Stimulated activated CD4-positive, alpha-beta T cell treated with anti-CD3 and anti-CD28 coated beads, Interleukin-2, amount 100 ng/mL, for 4 hours (primary cell): ENCODE results near the gene AMOTL2.

Source experiments
- DNase-seq: peaks from one replicate; pipeline ENCODE4 v3.0.0-alpha.2; 2020; ENCODE audit warnings: low read depth

AMOTL2 gene

DNA sequence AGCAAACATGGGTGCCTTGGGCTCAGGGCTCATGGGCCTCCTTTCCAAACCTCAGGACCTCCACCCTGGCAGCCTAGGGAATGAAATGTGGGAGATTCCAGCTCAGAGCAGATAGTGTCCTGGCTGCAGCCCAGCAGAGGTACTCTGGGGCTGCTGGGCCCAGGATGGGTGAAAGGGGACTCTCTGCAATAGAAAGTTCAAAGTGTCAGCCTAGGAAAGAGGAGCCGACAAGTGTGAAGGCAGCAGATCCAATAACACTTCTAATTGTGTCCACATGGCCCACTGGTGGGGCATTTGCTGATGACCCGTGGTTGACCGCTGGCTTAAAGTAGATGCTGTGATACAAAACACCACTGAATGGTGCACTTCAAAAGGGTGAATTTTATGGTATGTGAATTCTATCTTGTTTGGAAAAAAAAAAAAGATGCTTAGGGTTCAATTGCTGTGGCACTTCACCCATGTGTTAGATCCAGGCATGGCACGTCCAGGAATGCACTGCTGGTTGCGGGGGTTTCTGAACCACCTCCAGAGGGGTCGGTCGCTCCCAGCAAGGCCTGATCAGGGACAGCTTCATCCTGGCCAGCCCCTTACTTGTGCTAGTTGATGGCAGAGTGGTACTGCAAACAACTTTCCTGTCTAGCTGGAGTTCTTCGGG lies 20.9 kb downstream of the AMOTL2 start:
- no peak for DNase-seq

GRCh38 chr3:134352031-134352671 lies 22.1 kb downstream of the AMOTL2 start:
- no peak for DNase-seq

DNA sequence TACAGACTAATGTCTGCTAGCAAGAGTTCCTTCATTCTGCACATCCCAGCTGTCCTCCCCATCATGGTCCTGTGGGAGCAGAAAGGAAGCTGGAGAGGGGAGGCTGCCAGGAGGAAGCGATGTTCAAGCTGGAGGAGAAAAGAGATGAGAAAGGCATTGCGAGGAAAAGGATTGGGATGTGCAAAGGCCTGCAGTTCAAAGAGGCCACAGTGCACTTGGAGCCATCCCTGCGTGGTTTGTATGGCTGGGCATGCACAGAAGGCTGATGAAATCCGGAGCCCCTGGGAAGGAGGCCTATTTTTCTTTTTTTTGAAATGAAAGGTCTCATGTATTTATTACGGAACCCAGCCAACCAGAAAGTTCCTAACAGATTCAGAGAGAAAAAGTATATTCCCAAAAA lies 22.8 kb downstream of the AMOTL2 start:
- DNase-seq = no peak

DNA sequence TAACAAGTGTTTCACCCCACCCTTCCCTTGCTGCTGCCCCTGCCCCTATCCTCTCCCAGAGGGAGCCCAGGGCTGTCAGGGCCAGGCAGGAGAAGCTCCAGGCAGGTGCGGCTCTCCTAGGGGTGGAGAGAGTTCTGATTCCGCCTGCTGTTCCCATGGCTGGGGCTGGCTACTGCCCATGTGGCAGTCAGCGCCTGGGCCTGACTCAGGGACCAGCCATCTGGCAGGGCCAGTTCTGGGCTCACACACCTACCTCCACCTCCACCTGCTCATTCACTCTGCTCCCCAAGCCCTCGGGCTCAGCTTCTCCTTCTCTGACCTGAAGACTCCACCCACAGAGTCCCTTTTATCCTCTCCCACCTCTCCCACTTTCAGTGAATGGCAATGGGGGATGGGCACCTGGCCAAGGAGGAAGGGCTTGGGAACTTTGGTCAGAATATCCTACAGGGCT lies 23.4 kb downstream of the AMOTL2 start:
- no peak for DNase-seq

GRCh38 chr3:134350266-134350665 lies 24.0 kb downstream of the AMOTL2 start:
- DNase-seq = no peak

- DNase-seq = no peak
These were observed 25.7 kb downstream of the AMOTL2 start for GRCh38 chr3:134348524-134348923.

- no peak for DNase-seq
These were observed 26.7 kb downstream of the AMOTL2 start for GRCh38 chr3:134347551-134347950.

- no peak for DNase-seq
These were observed 27.5 kb downstream of the AMOTL2 start for GRCh38 chr3:134346744-134347143.

DNA sequence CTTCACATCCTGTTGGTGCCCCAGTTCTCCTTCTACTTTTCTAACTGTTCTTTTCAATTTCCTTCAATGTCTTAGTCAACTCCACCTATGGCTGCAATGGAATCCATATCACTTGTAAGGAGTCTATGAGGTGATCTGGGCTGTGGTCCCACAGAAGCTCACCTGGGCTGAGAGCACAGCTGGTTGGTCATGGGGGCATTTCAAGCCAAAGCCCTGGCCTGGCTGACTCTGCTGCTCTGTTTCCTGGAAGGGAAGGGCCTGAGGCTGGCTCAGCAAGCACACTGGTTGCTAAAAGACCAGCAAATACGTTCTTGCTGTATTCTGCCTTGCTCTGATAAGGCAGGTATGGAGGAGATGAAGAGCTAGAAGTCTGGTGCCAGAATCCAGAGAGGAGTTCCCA lies 29.0 kb downstream of the AMOTL2 start:
- DNase-seq = no peak

- DNase-seq = no peak
These were observed 29.7 kb downstream of the AMOTL2 start for GRCh38 chr3:134344560-134344959.

DNA sequence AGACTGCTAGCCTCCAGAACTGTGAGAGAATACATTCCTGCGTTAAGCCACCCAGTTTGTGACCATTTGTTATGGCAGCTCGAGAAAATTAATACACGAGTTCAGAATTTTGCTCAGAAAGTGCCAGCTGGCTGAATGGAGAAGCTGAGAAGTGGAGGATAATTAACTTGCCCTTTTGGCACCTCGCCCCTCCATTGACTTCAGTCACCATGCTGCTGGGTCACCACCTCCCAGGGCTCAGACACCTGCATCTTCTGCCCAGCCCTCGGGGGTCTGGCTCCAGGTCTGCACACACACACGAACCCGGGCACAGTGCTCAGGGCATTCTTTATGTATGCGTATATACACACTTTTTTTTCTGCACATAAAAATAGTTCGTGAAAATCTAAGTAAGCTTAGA lies 32.0 kb downstream of the AMOTL2 start:
- DNase-seq = no peak

DNA sequence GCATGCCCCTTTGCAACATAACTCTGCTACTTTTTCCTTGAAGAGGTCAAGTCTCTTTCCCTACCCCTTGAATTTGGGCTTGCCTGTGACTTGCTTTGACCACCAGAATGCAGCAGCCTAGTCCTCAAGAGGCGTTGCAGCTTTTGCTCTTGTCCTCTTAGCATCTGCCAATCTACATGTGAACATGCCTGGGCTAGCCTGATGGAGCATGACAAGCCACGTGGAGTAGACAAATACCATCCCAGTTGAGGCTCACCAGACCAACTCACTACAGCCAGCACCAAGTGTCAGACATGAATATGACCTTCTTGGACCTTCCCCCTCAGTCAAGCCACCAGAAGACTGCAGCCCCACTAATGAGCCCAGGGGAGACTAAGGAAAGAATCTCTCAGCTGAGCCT lies 32.9 kb downstream of the AMOTL2 start:
- DNase-seq = no peak

DNA sequence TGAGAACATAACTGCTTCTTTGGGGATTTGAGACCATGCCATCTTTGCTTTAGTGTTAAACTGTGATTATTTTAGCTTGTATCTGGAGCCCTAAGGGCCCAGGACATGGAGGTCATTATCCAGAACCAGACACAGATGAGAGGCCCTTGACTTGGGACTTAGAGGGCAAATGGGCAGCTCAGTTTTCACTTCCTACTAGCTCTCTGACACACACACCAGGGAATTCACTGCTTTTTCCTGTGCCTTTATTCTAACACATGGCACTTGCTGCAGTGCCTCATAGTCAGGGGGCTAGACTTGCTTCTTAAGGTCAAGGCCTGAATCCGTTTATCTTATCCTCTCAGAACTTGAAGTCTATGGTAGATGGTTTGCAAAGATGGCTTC lies 33.3 kb downstream of the AMOTL2 start:
- no peak for DNase-seq

DNA sequence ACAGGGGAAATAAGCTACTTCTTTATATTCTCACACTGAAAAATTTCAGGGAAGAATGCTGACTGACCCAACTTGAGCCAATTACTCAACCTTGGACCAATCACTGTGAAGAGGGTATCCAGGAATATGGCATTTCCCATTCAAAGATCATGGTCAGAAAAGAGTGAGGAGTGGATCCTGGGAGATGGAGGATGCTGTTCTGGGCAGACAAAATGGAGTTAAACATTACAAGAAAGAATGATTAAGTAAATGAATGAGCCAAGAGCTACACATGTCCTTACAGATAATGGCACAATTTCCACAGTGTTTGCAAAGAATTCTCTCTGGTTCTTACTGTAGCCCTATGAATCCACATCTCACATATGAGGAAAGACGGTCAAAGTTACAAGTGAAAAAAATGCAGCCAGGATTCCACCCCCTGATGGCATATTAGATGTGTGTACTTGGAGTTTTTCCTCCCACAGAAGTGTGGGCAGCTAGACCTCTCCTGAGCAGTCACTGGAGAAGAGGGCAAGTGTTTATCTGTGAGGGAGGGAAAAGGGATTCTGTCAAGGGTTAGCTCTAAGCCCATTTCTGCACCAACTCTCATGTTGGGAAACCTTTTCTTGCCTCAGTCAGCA lies 33.8 kb downstream of the AMOTL2 start:
- DNase-seq = no peak

DNA sequence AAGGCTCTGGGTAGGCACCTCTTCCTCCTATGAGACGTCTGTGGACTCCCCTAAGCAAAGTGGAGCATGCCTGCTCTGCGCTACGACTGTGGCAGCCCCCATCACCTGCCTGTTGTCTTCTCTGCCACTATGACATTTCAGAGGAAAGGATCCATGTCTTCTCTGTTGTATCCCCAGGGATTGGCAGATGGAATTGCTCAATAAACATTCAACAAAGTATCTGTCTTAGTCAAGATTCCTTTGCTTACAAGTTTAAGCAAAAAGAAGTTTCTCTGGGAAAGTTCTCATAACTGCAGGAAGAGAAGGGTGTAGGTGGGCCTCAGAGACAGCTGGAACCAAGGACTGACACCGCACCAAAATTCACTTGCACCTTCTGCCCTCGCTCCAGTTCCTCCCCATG lies 34.3 kb downstream of the AMOTL2 start:
- no peak for DNase-seq

DNA sequence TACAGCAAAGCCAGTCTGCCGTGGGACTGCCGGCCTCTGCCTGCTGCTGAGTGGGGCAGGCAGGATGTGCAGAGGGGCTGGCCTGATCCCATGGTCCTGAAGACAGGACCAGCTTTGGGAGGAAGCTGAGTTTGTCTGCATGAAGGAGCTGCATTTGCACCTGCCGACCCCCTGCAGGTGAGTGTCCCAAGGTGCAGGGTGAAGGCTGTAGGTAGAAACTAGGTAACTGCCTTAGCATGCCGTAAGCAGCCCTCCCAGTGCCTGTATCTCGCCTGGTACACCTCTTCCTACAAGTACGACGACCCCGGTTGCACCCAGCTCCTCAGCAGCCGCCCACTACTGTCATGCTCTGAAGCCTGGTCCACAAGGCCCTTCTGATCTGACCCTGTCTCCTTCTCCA lies 34.9 kb downstream of the AMOTL2 start:
- DNase-seq = no peak

GRCh38 chr3:134338516-134339261 lies 35.6 kb downstream of the AMOTL2 start:
- DNase-seq = no peak

- no peak for DNase-seq
These were observed 36.1 kb downstream of the AMOTL2 start for GRCh38 chr3:134338201-134338512.

- DNase-seq = no peak
These were observed 36.6 kb downstream of the AMOTL2 start for GRCh38 chr3:134337511-134338200.

GRCh38 chr3:134337071-134337482 lies 37.2 kb downstream of the AMOTL2 start:
- no peak for DNase-seq

GRCh38 chr3:134336587-134336986 lies 37.7 kb downstream of the AMOTL2 start:
- DNase-seq = no peak

DNA sequence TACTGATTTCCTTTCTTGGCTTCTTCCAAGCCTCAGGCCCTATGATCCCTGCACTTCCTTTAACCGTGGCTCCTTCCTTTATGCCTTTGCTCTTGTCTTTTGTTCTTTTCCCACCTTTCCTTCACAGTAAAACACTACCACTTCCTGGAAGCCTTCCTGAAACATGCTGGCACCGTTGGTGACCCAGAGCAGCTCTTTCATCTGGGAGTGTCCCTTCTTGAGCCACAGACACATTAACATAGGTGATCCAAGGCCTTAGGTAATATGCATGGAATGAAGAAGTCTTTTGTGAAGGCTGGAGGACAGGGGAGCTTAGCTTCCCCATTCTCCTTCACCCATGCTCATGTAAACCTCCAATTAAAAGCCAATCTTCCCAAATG lies 39.4 kb downstream of the AMOTL2 start:
- DNase-seq = no peak
